ENCODE measurements around the gene TNFRSF17.
A peak's percentile ranks its signal among the peaks of the same experiment; 100 is the strongest.
"Not testable (repeated sequence)": the region's sequence is repeated elsewhere in the genome, so short reads cannot be mapped to it uniquely, and the experiment has no call there.

The TNFRSF17 gene

GRCh38 chr16:11966173-11966572, 1.2 kb downstream of the TNFRSF17 start:
- H3K9me3 ChIP-seq (replicated peaks in 1 of 11), result no peaks in the 10 kb centered on the region
- TF ChIP-seq Cebpa-rat (IDR thresholded peaks at IDR 0.05), result no peak
- H3K4me2 ChIP-seq, result peak overlapping the region; percentile 36 to 76 (median 70)
- H3K4me3 ChIP-seq, result no peak overlapping the region; a peak in 1 of 20 replicates
- H3K4me1 ChIP-seq, result peaks cover 12 to 50% (median 40%) of the 10 kb centered on the region in 10 experiments
- no peaks in the 10 kb centered on the region for H3K36me3 ChIP-seq
- peak overlapping the region in 2 of 11 experiments; percentile 0 to 11; a peak in 2 of 22 replicates for H3K27ac ChIP-seq
- H4K20me1 ChIP-seq, result no peaks in the 10 kb centered on the region
- peak overlapping the region in 1 of 11 experiments; percentile 9; a peak in 1 of 22 replicates for H3K9ac ChIP-seq
- no peaks in the 10 kb centered on the region for H3K27me3 ChIP-seq

- H3K27ac ChIP-seq, result no peak overlapping the region
- TF ChIP-seq Cebpa-rat (IDR thresholded peaks at IDR 0.05), result no peak
- no peak overlapping the region for H3K4me3 ChIP-seq
- no peaks in the 10 kb centered on the region for H4K20me1 ChIP-seq
- H3K9ac ChIP-seq, result no peak overlapping the region
- H3K4me2 ChIP-seq, result peak overlapping the region in 8 of 11 experiments; percentile 36 to 76 (median 70); a peak in 14 of 22 replicates
- H3K9me3 ChIP-seq (replicated peaks in 1 of 11), result no peaks in the 10 kb centered on the region
- H3K36me3 ChIP-seq, result no peaks in the 10 kb centered on the region
- peaks cover 12 to 50% (median 40%) of the 10 kb centered on the region in 10 experiments for H3K4me1 ChIP-seq
- no peaks in the 10 kb centered on the region for H3K27me3 ChIP-seq
Observed at GRCh38 chr16:11967195-11967911, 2.3 kb downstream of the TNFRSF17 start.

- Histone ChIP-seq H3K36me3 (no peaks in the 10 kb centered on the region), H4K20me1 (no peaks in the 10 kb centered on the region), H3K27me3 (no peaks in the 10 kb centered on the region), H3K9me3 (replicated peaks in 1 of 11) (no peaks in the 10 kb centered on the region), H3K9ac (no peak overlapping the region), H3K4me3 (no peak overlapping the region), H3K4me1 (peaks cover 12 to 42% (median 39%) of the 10 kb centered on the region in 10 experiments), H3K27ac (no peak overlapping the region), H3K4me2 (no peak overlapping the region)
- no peak for TF ChIP-seq Cebpa-rat (IDR thresholded peaks at IDR 0.05)
Observed at GRCh38 chr16:11968577-11968976, 3.6 kb downstream of the TNFRSF17 start.

- not testable (repeated sequence) for H3K9ac ChIP-seq; H3K27ac ChIP-seq; H4K20me1 ChIP-seq; H3K4me3 ChIP-seq; H3K27me3 ChIP-seq; H3K36me3 ChIP-seq; H3K9me3 ChIP-seq (replicated peaks in 1 of 11); H3K4me2 ChIP-seq
- peaks cover 12 to 25% (median 23%) of the 10 kb centered on the region in 10 experiments for H3K4me1 ChIP-seq
Observed at GRCh38 chr16:11970292-11970691, 5.3 kb downstream of the TNFRSF17 start.

- H4K20me1 ChIP-seq, result no peaks in the 10 kb centered on the region
- no peak overlapping the region for H3K27ac ChIP-seq
- peak overlapping the region in 3 of 11 experiments; percentile 22 to 45 (median 26); a peak in 3 of 22 replicates for H3K4me2 ChIP-seq
- no peaks in the 10 kb centered on the region for H3K9me3 ChIP-seq (replicated peaks in 1 of 11)
- no peak for TF ChIP-seq Cebpa-rat (IDR thresholded peaks at IDR 0.05)
- no peak overlapping the region for H3K9ac ChIP-seq
- H3K4me1 ChIP-seq, result peaks cover 8 to 18% (median 15%) of the 10 kb centered on the region in 10 experiments
- H3K36me3 ChIP-seq, result no peaks in the 10 kb centered on the region
- H3K27me3 ChIP-seq, result no peaks in the 10 kb centered on the region
- no peak overlapping the region for H3K4me3 ChIP-seq
Observed at GRCh38 chr16:11972128-11972527, 7.1 kb downstream of the TNFRSF17 start.

GRCh38 chr16:11973070-11973469, 8.1 kb downstream of the TNFRSF17 start:
- H3K9me3 ChIP-seq (replicated peaks in 1 of 11), result no peaks in the 10 kb centered on the region
- H3K4me3 ChIP-seq, result no peak overlapping the region
- no peak overlapping the region for H3K4me2 ChIP-seq
- H3K4me1 ChIP-seq, result peaks cover 15 to 21% (median 20%) of the 10 kb centered on the region in 10 experiments
- peaks cover 0 to 3% (median 0%) of the 10 kb centered on the region in 11 experiments; a peak in 1 of 22 replicates for H4K20me1 ChIP-seq
- no peak overlapping the region for H3K27ac ChIP-seq
- 0 out of 22 replicates have a peak overlapping the region, but pooled peaks of 1 of the 11 experiments have one; percentile 2 for H3K9ac ChIP-seq
- TF ChIP-seq Cebpa-rat (IDR thresholded peaks at IDR 0.05), result no peak
- H3K36me3 ChIP-seq, result no peaks in the 10 kb centered on the region
- H3K27me3 ChIP-seq, result no peaks in the 10 kb centered on the region

- peaks cover 18 to 42% (median 29%) of the 10 kb centered on the region in 10 experiments for H3K4me1 ChIP-seq
- peak overlapping the region; percentile 88 to 99 (median 96) for H3K4me2 ChIP-seq
- peak overlapping the region; percentile 86 to 94 (median 89) for H3K9ac ChIP-seq
- peaks cover 0 to 33% (median 0%) of the 10 kb centered on the region in 11 experiments; a peak in 2 of 22 replicates for H4K20me1 ChIP-seq
- H3K27ac ChIP-seq, result peak overlapping the region; percentile 68 to 90 (median 84)
- no peaks in the 10 kb centered on the region for H3K9me3 ChIP-seq (replicated peaks in 1 of 11)
- no peaks in the 10 kb centered on the region; a peak in 1 of 22 replicates for H3K36me3 ChIP-seq
- TF ChIP-seq Cebpa-rat (IDR thresholded peaks at IDR 0.05), result no peak
- peak overlapping the region; percentile 83 to 100 (median 94) for H3K4me3 ChIP-seq
- H3K27me3 ChIP-seq, result no peaks in the 10 kb centered on the region
Observed at GRCh38 chr16:11976850-11977375, 11.9 kb downstream of the TNFRSF17 start.

- Histone ChIP-seq H3K27me3 (no peaks in the 10 kb centered on the region), H3K36me3 (no peaks in the 10 kb centered on the region; a peak in 1 of 22 replicates), H3K27ac (peak overlapping the region in 6 of 11 experiments; percentile 68 to 90 (median 88); a peak in 7 of 22 replicates), H3K4me1 (peaks cover 18 to 42% (median 29%) of the 10 kb centered on the region in 10 experiments), H3K9ac (peak overlapping the region; percentile 86 to 94 (median 89)), H3K4me3 (peak overlapping the region; percentile 83 to 100 (median 94)), H3K4me2 (peak overlapping the region; percentile 88 to 99 (median 96)), H4K20me1 (peaks cover 0 to 35% (median 0%) of the 10 kb centered on the region in 11 experiments; a peak in 2 of 22 replicates), H3K9me3 (replicated peaks in 1 of 11) (no peaks in the 10 kb centered on the region)
- no peak for TF ChIP-seq Cebpa-rat (IDR thresholded peaks at IDR 0.05)
Observed at GRCh38 chr16:11977376-11978041, 12.5 kb downstream of the TNFRSF17 start.

GRCh38 chr16:11978080-11978479, 13.1 kb downstream of the TNFRSF17 start:
- peaks cover 18 to 42% (median 29%) of the 10 kb centered on the region in 10 experiments for H3K4me1 ChIP-seq
- no peak overlapping the region for H3K27ac ChIP-seq
- no peaks in the 10 kb centered on the region; a peak in 1 of 22 replicates for H3K36me3 ChIP-seq
- H3K9ac ChIP-seq, result peak overlapping the region in 7 of 11 experiments; percentile 88 to 94 (median 89); a peak in 7 of 22 replicates
- no peaks in the 10 kb centered on the region for H3K27me3 ChIP-seq
- peak overlapping the region; percentile 88 to 99 (median 96) for H3K4me2 ChIP-seq
- H4K20me1 ChIP-seq, result peaks cover 0 to 41% (median 0%) of the 10 kb centered on the region in 11 experiments; a peak in 2 of 22 replicates
- peak overlapping the region in 7 of 10 experiments; percentile 83 to 100 (median 95); a peak in 8 of 20 replicates for H3K4me3 ChIP-seq
- no peaks in the 10 kb centered on the region for H3K9me3 ChIP-seq (replicated peaks in 1 of 11)
- no peak for TF ChIP-seq Cebpa-rat (IDR thresholded peaks at IDR 0.05)

Measured in BLaER1 treated with 17β-estradiol and CSF1 and Interleukin-3, amounts not matched to agents 10 nM and 100 nM (cell line).